Femur (tissue), 1 donor: Measurements from ENCODE around the gene TMEM59L.
"Not testable (repeated sequence)": the region's sequence is repeated elsewhere in the genome, so short reads cannot be mapped to it uniquely, and the experiment has no call there.

Experiments
- DNase-seq: peaks from one replicate; pipeline ENCODE4 v3.0.0-alpha.2; 2017

Gene TMEM59L

GRCh38 chr19:18612772-18613588, at the start of gene TMEM59L:
Gene TMEM59L (plus strand): TSS chr19:18612870. CDS start chr19:18612959, 89 bp downstream.
- DNase-seq = no peak

DNA sequence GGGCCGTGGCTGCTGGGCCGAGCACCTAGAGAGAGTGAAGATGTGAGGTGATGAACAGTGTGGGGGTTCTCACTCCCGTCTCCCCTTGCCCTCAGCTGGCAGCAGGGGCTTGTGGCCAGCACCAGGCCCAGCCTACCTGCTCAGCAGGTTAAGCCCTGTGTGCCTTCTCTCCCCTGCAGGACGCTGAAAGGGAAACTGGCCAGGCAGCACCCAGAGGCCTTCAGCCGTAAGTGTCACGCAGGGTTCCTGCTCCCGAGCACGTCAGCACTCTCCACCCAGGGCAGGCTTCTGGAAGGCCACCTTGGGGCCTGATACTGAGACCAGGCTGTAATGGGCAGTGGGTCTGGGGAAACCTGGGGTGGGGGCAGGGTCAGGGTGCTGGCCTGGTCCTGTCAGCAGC, 45.7 kb upstream of the TMEM59L start:
- DNase-seq = no peak

DNA sequence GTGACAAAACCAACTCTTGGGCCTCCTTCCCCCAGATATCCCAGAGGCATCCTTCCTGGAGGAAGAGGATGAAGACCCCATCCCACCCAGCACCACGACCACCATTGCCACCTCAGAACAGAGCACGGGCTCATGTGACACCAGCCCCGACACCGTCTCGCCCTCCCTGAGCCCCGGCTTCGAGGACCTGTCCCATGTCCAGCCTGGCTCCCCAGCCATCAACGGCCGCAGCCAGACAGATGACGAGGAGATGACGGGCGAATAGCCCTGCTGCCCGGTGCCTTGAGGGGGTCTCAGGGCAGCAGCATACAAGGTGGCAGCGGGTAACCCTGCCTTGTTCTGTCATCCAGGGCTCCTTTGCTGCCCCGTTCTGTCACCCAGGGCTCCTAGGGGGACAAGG, 44.3 kb upstream of the TMEM59L start:
- DNase-seq = no peak

DNA sequence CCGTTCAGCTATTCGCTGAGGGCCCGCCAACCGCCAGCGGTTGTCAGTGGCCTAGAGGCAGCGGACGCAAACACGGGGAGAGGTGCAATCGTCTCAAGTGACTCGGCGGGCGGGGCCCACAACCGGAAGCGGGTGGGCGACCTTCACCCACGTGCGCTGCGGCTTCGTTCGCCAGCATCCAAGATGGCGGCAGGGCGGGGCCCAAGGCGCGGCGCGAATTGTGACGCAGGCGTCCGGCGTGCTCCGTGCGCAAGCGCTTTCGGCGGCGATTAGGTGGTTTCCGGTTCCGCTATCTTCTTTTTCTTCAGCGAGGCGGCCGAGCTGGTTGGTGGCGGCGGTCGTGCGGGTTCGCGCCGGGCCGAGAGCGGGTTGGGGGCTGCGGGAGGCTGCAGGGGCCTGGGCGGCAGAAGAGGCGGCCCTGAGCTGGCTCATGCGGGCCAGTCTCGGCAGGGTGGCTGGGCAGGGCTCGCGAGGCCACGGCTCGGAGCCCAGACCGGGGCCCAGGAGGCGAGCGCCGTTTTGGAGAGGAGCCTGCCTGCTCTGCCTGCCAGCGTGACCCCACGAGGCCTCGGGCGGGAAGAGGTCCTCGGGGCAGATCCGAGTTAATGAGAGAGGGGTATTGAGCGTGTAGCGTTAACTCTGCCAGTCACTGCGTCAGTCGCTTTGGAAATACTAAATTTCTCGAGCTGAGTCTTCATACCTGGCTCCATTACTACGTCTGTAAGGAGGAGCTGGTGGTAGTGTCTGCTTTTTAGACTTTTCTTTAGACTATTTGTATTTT, 40.9 kb upstream of the TMEM59L start, which contains the start of gene UBA52:
TSS of gene UBA52 (plus strand) at position 294 of the 781 bp plus-strand sequence. CDS start 1,444 bp downstream, outside the sequence.
- peak; percentile 99 for DNase-seq

GRCh38 chr19:18574691-18575291, 37.9 kb upstream of the TMEM59L start:
- no peak for DNase-seq

GRCh38 chr19:18576383-18576782, 36.3 kb upstream of the TMEM59L start:
- no peak for DNase-seq

- no peak for DNase-seq
Measured at GRCh38 chr19:18577365-18577914, 35.2 kb upstream of the TMEM59L start.

DNA sequence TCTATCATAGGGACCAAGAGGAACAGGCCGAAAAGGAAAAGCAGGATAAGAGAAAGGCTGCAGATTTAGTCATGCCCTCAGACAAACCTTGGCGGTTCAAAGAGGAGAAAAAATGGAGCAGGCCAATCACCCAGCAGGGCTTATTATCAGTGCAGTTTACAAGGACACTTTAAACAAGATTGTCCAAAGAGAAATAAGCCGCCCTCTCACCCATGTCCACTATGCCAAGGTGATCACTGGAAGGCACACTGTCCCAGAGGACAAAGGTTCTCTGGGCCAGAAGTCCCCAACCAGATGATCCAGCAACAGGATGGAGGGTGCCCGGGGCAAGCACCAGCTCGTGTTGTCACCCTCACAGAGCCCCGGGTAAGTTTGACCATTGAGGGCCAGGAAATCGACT, 32.4 kb upstream of the TMEM59L start:
- DNase-seq = no peak

- no peak for DNase-seq
Measured at GRCh38 chr19:18586306-18586705, 26.4 kb upstream of the TMEM59L start.

DNA sequence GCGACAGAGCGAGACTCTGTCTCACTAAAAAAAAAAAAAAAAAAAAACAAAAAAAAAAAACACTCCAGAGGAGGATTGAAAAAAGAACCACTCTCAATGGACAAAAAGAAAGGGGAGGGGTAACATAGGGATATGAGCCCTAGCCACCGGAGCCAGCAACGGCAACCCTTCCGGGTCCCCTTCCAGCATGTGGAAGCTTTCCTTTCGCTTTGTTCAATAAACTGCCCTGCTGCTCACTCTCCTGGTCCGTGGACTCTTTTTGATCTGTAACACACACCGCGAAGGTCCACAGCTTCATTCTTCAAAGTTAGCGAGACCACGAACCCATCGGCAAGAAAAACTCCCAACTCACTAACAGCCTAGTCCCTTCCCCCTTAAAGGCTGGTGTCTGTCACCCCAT, 25.1 kb upstream of the TMEM59L start:
- no peak for DNase-seq

- DNase-seq = no peak
Measured at GRCh38 chr19:18587962-18588610, 24.6 kb upstream of the TMEM59L start.

DNA sequence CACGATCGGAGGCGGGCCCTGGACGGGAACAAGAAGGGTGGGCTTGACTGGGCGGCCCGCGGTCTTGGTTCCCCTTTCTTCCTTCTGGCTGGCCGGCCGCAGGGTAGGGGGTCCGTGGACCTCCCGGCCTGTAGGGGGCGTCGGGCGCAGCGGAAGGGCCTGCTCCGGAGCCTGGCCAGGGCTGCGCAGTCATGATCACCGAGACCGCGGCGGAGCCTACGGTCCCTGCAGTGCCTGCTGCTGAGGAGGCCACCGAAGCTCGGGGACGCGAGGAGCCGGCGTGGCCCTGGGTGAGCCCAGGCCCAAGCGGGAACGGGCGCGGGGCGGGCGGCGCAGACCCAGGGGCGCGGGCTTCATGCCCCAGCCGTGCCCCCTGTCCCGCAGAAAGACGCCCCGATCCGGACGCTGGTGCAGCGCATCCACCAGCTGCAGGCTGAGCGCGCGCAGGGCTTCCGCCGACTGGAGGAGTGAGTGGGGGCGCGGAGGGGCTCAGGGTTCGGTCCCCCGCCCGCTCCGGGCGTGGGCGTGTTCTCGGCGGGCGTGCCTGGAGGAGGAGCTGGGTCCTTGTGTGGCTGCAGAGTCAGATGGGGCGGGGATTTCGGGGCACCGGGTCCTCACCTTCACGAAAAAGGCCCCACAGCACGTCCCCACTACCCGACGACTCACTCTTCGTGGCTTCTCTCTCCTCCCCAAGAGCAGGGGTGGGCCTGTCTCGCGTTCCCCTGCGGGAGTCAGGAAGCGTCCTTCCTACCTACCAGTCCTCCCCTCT, 23.9 kb upstream of the TMEM59L start, which contains the start of gene REX1BD:
TSS of gene REX1BD (plus strand) at position 188 of the 769 bp plus-strand sequence. CDS start at position 192, 4 bp downstream.
- DNase-seq = peak; percentile 93

GRCh38 chr19:18589380-18590272, 23.0 kb upstream of the TMEM59L start:
- peak; percentile 83 for DNase-seq

DNA sequence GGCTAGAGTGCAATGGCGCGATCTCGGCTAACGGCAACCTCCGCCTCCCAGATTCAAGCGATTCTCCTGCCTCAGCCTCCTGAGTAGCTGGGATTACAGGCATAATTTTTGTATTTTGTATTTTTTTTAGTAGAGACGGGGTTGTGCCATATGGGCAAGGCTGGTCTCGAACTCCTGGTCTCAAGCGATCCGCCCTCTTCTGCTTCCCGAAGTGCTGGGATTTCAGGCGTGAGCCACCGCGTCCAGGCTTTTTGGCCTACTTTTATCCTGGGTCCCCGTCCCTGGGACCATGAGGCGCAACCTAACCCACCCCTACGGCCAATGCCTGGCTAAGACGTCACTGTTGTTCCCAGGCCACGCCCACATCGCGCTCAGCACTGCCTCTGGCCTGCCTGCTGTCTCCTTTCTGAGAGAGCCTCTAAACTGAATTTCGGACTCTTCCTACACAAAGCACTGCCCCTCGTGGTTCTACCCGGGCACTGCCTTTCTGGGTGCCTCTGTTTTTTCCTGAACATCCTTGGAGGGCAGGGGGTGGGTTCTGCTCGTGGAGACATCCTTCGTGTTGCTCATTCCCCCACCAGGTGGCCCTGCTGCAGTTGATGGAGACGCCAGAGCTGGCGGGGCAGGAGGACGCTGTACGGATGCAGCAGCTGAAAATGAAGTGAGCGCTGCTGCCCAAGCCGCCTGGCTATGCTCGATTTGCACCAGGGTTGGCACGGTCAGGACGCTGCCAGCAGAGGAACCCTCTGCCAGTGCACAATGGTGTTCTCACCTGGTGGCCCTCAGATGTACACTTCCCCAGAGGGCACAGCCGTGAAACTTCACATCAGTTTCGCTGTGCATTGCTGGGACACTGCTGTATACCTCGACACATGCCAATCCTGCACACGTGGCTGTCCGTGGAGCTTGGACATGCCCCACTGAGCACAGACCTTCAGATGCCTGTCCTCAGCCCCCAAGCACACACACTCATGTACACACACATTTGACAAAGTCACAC, 22.1 kb upstream of the TMEM59L start:
- peak; percentile 92 for DNase-seq

DNA sequence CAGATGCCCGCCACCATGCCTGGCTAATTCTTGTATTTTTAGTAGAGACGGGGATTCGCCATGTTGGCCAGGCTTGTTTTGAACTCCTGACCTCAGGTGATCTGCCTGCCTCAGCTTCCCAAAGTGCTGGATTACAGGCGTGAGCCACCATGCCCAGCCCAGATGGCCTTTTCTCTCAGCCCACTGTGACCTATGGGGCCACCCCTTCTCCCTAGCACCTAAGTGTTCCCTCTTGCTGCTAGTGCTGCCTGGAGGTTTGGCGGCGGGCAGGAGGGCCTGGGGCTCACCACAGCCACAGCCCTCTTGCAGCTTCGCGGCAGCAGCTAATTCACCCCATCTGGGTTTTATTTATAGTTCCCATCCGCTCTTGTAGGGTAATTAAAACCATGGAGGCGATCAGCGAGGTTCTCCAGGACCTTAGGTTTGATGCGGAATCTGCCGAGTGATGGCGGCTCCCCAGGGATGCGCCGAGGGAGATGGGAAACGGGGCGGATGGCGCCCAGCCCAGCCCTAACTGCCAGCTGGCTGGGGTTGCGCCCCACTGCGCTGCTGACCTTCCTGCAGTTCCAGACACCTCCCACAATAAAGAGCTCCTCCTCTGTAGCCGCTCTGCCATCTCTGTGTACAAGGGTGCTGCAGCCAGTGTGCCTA, 20.8 kb upstream of the TMEM59L start:
- DNase-seq = no peak

GRCh38 chr19:18592732-18593131, 19.9 kb upstream of the TMEM59L start:
- DNase-seq = not testable (repeated sequence)

DNA sequence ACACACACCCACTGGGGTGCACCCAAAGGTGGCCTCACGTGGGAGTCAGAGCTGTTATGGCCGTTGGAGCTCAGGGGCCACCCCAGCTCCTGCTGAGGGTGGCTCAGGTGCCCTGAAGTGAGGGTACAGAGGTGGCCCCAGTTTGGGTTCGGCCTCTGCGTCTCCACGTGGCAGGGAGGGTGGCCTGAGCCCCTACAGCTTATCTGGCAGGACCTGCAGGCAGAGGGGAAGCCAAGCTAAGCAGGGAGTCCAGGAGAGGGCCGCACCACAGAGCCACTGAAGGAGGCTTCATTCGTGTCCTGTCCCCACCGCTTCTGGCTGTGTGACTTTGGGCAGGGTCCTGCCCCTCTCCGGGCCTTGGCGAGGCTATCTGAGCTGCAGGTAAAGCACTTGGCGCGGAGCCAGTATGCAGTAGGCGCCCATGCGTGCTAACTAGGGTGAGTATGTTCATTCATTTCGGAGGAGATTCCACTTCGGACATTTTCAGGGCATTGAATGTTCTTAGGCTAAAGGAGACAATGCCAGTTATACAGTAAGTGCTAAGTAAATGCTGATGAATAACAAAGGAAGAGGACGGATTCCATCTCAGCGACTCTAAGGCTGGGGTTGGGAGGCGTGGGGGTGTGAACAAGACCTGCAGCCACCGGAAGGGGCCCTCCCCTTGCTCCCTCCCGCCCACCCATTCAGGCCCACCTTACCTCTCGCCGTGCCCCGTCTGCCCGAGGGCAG, 19.1 kb upstream of the TMEM59L start:
- no peak for DNase-seq
